ENCODE data around the gene TMEM33.
A peak's percentile ranks its signal among the peaks of the same experiment; 100 is the strongest.
"Not testable (repeated sequence)": the region's sequence is repeated elsewhere in the genome, so short reads cannot be mapped to it uniquely, and the experiment has no call there.

TMEM33 gene, protein sequence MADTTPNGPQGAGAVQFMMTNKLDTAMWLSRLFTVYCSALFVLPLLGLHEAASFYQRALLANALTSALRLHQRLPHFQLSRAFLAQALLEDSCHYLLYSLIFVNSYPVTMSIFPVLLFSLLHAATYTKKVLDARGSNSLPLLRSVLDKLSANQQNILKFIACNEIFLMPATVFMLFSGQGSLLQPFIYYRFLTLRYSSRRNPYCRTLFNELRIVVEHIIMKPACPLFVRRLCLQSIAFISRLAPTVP

DNA sequence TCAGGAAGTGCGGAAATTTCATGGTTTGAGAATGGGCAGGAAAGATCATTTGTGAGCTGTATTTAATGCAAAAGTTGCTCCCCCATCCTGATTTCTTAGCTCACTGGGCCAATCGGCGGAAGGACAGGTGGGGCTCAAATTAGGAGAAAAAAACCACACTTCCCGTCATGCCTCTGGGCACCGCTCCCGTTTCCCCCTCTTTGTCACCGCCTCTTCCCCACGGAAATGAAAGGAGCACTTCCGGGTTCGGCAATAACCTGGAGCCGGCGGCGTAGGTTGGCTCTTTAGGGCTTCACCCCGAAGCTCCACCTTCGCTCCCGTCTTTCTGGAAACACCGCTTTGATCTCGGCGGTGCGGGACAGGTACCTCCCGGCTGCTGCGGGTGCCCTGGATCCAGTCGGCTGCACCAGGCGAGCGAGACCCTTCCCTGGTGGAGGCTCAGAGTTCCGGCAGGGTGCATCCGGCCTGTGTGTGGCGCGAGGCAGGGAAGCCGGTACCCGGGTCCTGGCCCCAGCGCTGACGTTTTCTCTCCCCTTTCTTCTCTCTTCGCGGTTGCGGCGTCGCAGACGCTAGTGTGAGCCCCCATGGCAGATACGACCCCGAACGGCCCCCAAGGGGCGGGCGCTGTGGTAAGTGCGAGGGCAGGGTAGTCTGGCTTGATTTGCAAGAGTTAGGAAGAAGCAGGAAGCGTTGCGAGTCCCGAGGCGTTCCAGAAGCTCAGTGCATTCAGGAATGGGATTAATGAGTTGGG, at the start of gene TMEM33:
Gene TMEM33, plus strand, starts transcription at position 529 of the 751 bp plus-strand sequence. Its CDS starts 56 bp downstream, at position 585.
- peak; percentile 90 for DNase-seq

- DNase-seq, result no peak
Measured at GRCh38 chr4:41885456-41885855, 49.8 kb upstream of the TMEM33 start.

GRCh38 chr4:41887277-41887676, 48.0 kb upstream of the TMEM33 start:
- DNase-seq, result no peak

GRCh38 chr4:41887821-41888686, 47.2 kb upstream of the TMEM33 start:
- peak; percentile 63 for DNase-seq

- DNase-seq, result no peak
Measured at GRCh38 chr4:41888687-41889074, 46.5 kb upstream of the TMEM33 start.

DNA sequence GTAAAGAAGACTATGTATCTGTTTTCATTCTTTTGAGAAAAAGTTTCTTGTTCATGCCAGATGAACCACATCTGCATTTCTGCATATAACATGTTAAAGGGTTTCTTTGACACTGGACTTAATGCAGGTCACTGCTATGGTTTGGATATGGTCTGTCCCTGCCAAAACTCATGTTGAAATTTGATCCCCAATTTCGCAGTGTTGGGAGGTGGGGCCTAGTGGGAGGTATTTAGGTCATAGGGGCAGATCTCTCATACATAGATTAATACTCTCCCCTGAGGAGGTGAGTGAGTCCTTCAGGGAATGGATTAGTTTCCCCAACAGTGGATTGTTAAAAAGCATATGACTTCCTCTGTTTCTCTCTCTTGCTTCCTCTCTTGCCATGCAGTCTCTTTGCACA, 45.9 kb upstream of the TMEM33 start:
- DNase-seq, result no peak

- no peak for DNase-seq
Measured at GRCh38 chr4:41890085-41890484, 45.1 kb upstream of the TMEM33 start.

GRCh38 chr4:41896648-41897047, 38.6 kb upstream of the TMEM33 start:
- no peak for DNase-seq

- no peak for DNase-seq
Measured at GRCh38 chr4:41897698-41898097, 37.5 kb upstream of the TMEM33 start.

GRCh38 chr4:41909136-41909535, 26.1 kb upstream of the TMEM33 start:
- DNase-seq, result not testable (repeated sequence)

- no peak for DNase-seq
Measured at GRCh38 chr4:41912546-41912945, 22.7 kb upstream of the TMEM33 start.

DNA sequence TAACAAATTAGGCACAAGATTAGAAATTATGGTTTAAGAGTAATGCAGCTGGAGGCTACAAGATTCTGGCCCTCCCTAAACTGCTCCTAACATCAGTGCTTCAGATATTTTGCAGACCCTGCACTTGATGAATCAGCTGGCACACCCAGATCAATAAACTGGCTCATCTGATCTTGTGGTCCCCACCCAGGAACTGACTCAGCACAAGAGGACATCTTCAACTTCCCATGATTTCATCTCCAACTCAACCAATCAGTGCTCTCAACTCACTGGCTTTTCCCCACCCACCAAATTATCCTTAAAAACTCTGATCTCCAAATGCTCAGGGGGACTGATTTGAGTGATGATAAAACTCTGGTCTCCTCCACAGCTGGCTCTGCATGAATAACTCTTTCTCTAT, 21.7 kb upstream of the TMEM33 start:
- no peak for DNase-seq

- no peak for DNase-seq
Measured at GRCh38 chr4:41918278-41918677, 17.0 kb upstream of the TMEM33 start.

- DNase-seq, result not testable (repeated sequence)
Measured at GRCh38 chr4:41920416-41920815, 14.8 kb upstream of the TMEM33 start.

- DNase-seq, result no peak
Measured at GRCh38 chr4:41921476-41921875, 13.8 kb upstream of the TMEM33 start.

DNA sequence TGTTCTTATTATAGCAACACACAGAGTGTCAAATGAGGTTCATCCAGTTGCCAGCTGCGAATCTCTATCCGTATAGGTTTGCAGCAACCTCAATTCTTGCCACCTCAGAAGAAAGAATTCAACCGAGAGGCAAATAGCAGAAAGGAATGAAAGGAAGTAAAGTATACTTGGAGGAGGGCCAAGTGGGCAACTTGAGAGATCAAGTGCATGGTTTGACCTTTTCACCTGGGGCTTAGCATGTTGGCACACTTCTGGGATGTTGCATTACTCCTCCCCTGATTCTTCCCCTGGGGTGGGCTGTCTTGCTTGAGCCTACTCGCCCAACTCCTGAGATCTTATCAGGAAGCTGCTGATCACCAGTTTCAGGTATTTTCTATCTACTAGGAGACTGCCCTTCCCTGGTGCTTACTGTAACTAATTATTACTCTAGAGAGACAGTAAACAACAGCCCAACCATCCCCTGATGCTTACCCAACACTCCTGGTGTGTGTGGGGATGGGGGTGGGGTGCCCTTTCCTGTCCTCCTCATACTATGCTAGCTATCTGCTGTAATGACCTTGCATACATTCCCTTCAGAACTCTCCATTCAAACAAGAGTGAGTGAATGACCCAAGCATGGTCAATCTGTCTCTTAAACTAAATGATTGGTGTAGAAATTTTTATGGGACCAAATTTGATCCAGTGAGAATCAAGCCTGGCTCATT, 7.3 kb upstream of the TMEM33 start:
- DNase-seq, result no peak

- DNase-seq, result no peak
Measured at GRCh38 chr4:41930139-41930831, 4.9 kb upstream of the TMEM33 start.

DNA sequence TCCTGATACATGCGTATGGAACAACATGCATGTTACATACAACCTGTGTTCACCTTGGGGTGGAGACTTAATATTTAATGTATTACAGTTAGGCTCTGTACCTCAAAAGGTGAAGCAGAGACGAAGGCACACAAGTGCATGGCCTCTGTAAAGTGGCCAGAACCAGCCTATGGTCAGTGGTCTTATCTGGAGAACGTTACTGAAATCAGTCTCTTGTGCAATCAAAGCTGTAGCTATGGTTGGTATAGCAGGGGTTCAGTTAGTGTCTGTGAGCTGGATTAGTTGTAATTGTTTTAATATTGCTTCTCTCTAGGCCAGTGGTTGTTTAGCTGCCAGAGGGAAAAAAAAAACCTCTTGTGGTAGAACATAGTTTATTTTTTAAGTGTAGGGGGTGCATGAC, 2.2 kb upstream of the TMEM33 start:
- DNase-seq, result no peak

GRCh38 chr4:41933997-41934503, 1.2 kb upstream of the TMEM33 start:
- DNase-seq, result no peak

DNA sequence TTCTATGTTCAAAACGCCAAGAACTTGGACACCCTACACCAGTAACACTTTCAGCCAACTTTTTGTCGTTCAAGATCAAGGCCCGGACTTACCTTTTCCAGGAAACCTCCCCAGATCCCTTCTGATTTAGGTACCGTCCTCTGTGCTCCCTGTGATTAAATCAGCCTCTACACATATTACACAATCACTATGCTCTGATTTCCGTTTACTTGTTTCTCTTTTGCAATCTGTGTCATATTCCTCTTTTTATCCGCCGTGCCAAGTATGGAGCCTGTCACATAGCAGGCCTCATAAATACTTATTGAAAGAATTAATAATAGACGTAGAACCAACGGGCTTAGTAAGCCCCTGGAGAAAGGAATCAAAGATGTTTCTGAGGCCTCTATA, 722 bp upstream of the TMEM33 start:
- DNase-seq, result no peak

- no peak for DNase-seq
Measured at GRCh38 chr4:41935652-41936021, 408 bp downstream of the TMEM33 start.

DNA sequence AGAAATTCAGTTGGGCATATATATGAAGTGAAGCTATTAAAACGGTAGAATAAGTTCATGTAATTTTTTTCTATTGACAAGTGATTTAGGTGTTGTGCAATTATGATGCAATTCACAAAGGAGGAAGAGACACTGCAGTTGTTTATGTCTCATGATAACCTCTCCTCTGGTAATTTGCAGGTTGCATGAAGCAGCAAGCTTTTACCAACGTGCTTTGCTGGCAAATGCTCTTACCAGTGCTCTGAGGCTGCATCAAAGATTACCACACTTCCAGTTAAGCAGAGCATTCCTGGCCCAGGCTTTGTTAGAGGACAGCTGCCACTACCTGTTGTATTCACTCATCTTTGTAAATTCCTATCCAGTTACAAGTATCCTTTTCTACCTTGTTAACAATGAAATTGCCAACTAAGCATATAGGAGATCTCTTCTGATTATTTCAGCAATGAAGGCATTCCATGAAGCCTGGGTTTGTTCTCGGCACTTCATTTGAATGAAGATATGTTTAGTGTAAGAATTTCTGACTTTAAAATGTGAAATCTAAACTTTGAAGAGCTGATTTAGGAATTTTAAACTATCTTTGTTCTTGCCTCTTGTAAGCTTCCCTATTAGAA, 3.9 kb downstream of the TMEM33 start:
- no peak for DNase-seq

All from midbrain (tissue), 1 donor.